HepG2 (cell line): ENCODE measurements around the gene LCN12. TPM values are rescaled to one million over a fixed set of nuclear protein-coding genes. Genes with fewer than 3 reads are reported as not detected.
A peak's percentile ranks its signal among the peaks of the same experiment; 100 is the strongest.

Experiments used
- ATAC-seq: fragments of 200-7000 bp; cut with Tn5 transposase; 3 replicates; pipeline ENCODE4 v1.9.1; 2020; ENCODE audit warnings: mild to moderate bottlenecking, moderate library complexity
- Bru-seq: library from RNA; stranded (reverse); fragments of 400-500 nt; gene quantifications from one replicate; lab custom pipeline; 2021; lab: Mats Ljungman, UMichigan
- BruChase-seq, 2 experiments: library from RNA; stranded (reverse); fragments of 400-500 nt; gene quantifications; one replicate each; lab custom pipeline; 2021; lab: Mats Ljungman, UMichigan
- BruUV-seq: library from RNA; stranded (reverse); fragments of 400-500 nt; replicated peaks from 2 replicates; lab custom pipeline; 2021; lab: Mats Ljungman, UMichigan
- CTCF ChIA-PET: fragments of 300-600 bp; formaldehyde crosslinking; extraction: SDS; loops from one replicate; lab custom pipeline; 2021; ENCODE audit warnings: low total read pairs, inconsistent platforms, low intra/inter-chr PET ratio; lab: Yijun Ruan, JAX
- POLR2A ChIA-PET: fragments of 350-600 bp; sonication (Branson Sonifier 250); formaldehyde crosslinking; loops from one replicate; lab custom pipeline; 2020; ENCODE audit warnings: antibody characterized with exemption, inconsistent platforms; lab: Yijun Ruan, JAX
- DNase-seq: peaks from one replicate; pipeline ENCODE4 v3.0.0-alpha.2; 2015; ENCODE audit warnings: low spot score
- FAIRE-seq: peaks from 3 replicates; lab custom pipeline; 2011; peaks lifted over from hg19 to GRCh38; lab: Jason Lieb, UNC
- H2AFZ ChIP-seq: one replicate; pipeline ENCODE4 v1.6.1; 2011; ENCODE audit warnings: low read length, inconsistent platforms
- H3K27ac ChIP-seq: fragments of 300-600 bp; 3 replicates; pipeline ENCODE4 v1.8.0; 2011; ENCODE audit warnings: mixed run types, mild to moderate bottlenecking, mixed read lengths, low read length, inconsistent platforms; ENCODE audit not compliant: insufficient read depth; ENCODE audit errors: extremely low read length
- H3K27me3 ChIP-seq, 2 experiments: fragments of 200-600 bp in 1 of 2; 2 replicates in 1 of 2; 3 replicates in 1 of 2; pipeline versions ENCODE4 v1.6.0 to v1.8.0; 2011; ENCODE audit warnings: low read length in 2 of 2, mild to moderate bottlenecking in 2 of 2, moderate library complexity in 2 of 2, inconsistent platforms in 1 of 2; ENCODE audit not compliant: insufficient read depth in 2 of 2, control insufficient read depth in 1 of 2
- H3K36me3 ChIP-seq, 2 experiments: fragments of 200-600 bp in 1 of 2; replicated peaks in 1 of 2; 2 replicates in 1 of 2; 3 replicates in 1 of 2; pipeline versions ENCODE4 v1.5.1 to v1.8.0; 2011; ENCODE audit warnings: low read length in 2 of 2, inconsistent platforms in 1 of 2; ENCODE audit not compliant: insufficient read depth in 2 of 2, control insufficient read depth in 1 of 2
- H3K4me1 ChIP-seq: 2 replicates; pipeline ENCODE4 v1.5.1; 2012; ENCODE audit warnings: low read length, inconsistent platforms; ENCODE audit not compliant: insufficient read depth
- H3K4me2 ChIP-seq: 2 replicates; pipeline ENCODE4 v1.6.0; 2011; ENCODE audit warnings: low read depth, low read length, inconsistent platforms
- H3K4me3 ChIP-seq, 3 experiments: fragments of 200-600 bp in 1 of 3; sonication (generic), shearing (Covaris generic) in 1 of 3; replicated peaks in 1 of 3; 2 replicates each; pipeline ENCODE4 v1.5.1; 2011 to 2016; ENCODE audit warnings: low read length in 3 of 3, inconsistent platforms in 2 of 3, low read depth in 2 of 3, mild to moderate bottlenecking in 2 of 3, control low read depth in 1 of 3, mixed read lengths in 1 of 3; ENCODE audit not compliant: insufficient read depth in 1 of 3
- H3K79me2 ChIP-seq: one replicate; pipeline ENCODE4 v1.6.1; 2011; ENCODE audit warnings: low read length, inconsistent platforms; ENCODE audit not compliant: insufficient read depth
- H3K9ac ChIP-seq: 2 replicates; pipeline ENCODE4 v1.6.0; 2011; ENCODE audit warnings: mild to moderate bottlenecking, low read depth, low read length, inconsistent platforms; ENCODE audit not compliant: insufficient read depth
- H3K9me3 ChIP-seq: 2 replicates; pipeline ENCODE4 v1.5.1; 2012; ENCODE audit warnings: mild to moderate bottlenecking, low read length
- H4K20me1 ChIP-seq: 2 replicates; pipeline ENCODE4 v1.6.0; 2011; ENCODE audit warnings: inconsistent platforms, mild to moderate bottlenecking, low read length, moderate library complexity; ENCODE audit not compliant: insufficient read depth
- HMG20A ChIP-seq: IDR thresholded peaks from 2 replicates; pipeline ENCODE4 v1.6.1; 2016; ENCODE audit warnings: borderline replicate concordance
- PAX8 ChIP-seq: sonication (generic); formaldehyde crosslinking; IDR thresholded peaks from 2 replicates; pipeline ENCODE4 v1.8.0; 2022; ENCODE audit warnings: mild to moderate bottlenecking, missing genetic modification reagents, borderline replicate concordance
- SNRNP70 ChIP-seq: fragments of 200-400 bp; formaldehyde crosslinking; IDR thresholded peaks from 2 replicates; pipeline ENCODE4 v1.6.1; 2017; ENCODE audit warnings: mild to moderate bottlenecking, low read depth, low read length, moderate library complexity
- ZBTB37 ChIP-seq: sonication (generic); formaldehyde crosslinking; IDR thresholded peaks from 2 replicates; pipeline ENCODE4 v1.4.0; 2020; ENCODE audit warnings: mild to moderate bottlenecking, missing genetic modification reagents
- ZNF101 ChIP-seq: sonication (generic); formaldehyde crosslinking; IDR thresholded peaks from 2 replicates; pipeline ENCODE4 v1.4.0; 2020; ENCODE audit warnings: mild to moderate bottlenecking, low read depth, missing genetic modification reagents, borderline replicate concordance
- ZNF12 ChIP-seq: sonication (generic); formaldehyde crosslinking; IDR thresholded peaks from 2 replicates; pipeline ENCODE4 v1.5.0; 2020; ENCODE audit warnings: missing genetic modification reagents
- ZNF333 ChIP-seq: sonication (generic); formaldehyde crosslinking; IDR thresholded peaks from 2 replicates; pipeline ENCODE4 v1.4.0; 2020; ENCODE audit warnings: mild to moderate bottlenecking, missing genetic modification reagents, borderline replicate concordance
- ZNF563 ChIP-seq: sonication (generic); formaldehyde crosslinking; IDR thresholded peaks from 2 replicates; pipeline ENCODE4 v1.8.0; 2022; ENCODE audit warnings: mild to moderate bottlenecking, moderate library complexity, missing genetic modification reagents
- ZZZ3 ChIP-seq: sonication (generic); formaldehyde crosslinking; IDR thresholded peaks from 2 replicates; pipeline ENCODE4 v1.4.0; 2020; ENCODE audit warnings: missing genetic modification reagents, mild to moderate bottlenecking, borderline replicate concordance
- WGBS: methylation state at CpG from one replicate; pipeline ENCODE4 v1.1.6; 2017; ENCODE audit warnings: low lambda C conversion rate; 5-methylcytosine and 5-hydroxymethylcytosine counted together
- in situ Hi-C: cut with HindIII; loops from 2 replicates; pipeline ENCODE4 v1.10.0; 2017; ENCODE audit warnings: low pct_unique_long_range_greater_than_20kb; ENCODE audit not compliant: extremely low pct_ligation_motif_present
- intact Hi-C: fragments of 100-400 bp; cut with micrococcal nuclease; formaldehyde crosslinking; loops from one replicate; pipeline ENCODE4 v1.10.0; 2022; ENCODE audit not compliant: unreplicated experiment
- long read RNA-seq, 2 experiments: library from RNA in 1 of 2; library from polyadenylated mRNA in 1 of 2; stranded (forward) in 1 of 2; unstranded in 1 of 2; transcript quantifications; one replicate each; pipeline ENCODE4 v2.0.0, GENCODE V29; 2019 to 2022
- polyA minus RNA-seq, 3 experiments: library from RNA; depleted of rRNA, polyadenylated mRNA; stranded (reverse); fragments of >200 nt; gene quantifications; 2 replicates each; pipeline ENCODE4 v1.2.3, GENCODE V29; 2011; ENCODE audit warnings: low replicate concordance in 1 of 3
- polyA plus RNA-seq, 8 experiments: library from polyadenylated mRNA; depleted of rRNA in 3 of 8; stranded (reverse) in 7 of 8; unstranded in 1 of 8; fragments of >200 nt; fragmentation: Illumina TruSeq in 4 of 8; extraction: Trizol in 4 of 8; gene quantifications; 2 replicates each; pipeline versions ENCODE4 v1.2.1 to v1.2.3, GENCODE V29; 2011 to 2016; ENCODE audit warnings: low read depth in 4 of 8, missing spikeins in 1 of 8, mixed read lengths in 1 of 8; ENCODE audit not compliant: insufficient read depth in 1 of 8
- total RNA-seq, 5 experiments: library from RNA; depleted of rRNA; stranded (reverse); fragments of >200 nt; fragmentation: Illumina TruSeq; extraction: Trizol; gene quantifications; 2 replicates each; pipeline ENCODE4 v1.2.3, GENCODE V29; 2016; ENCODE audit warnings: low read depth in 1 of 5
- TF ChIP-seq, protein P1 (sequence below): sonication (generic); formaldehyde crosslinking; IDR thresholded peaks from 2 replicates; pipeline ENCODE4 v1.4.0; 2020; ENCODE audit warnings: mild to moderate bottlenecking, low read depth, missing genetic modification reagents
- TF ChIP-seq, protein P2 (sequence below): sonication (generic); formaldehyde crosslinking; IDR thresholded peaks from 2 replicates; pipeline ENCODE4 v1.5.0; 2020; ENCODE audit warnings: mild to moderate bottlenecking, missing genetic modification reagents

LCN12 gene, protein sequence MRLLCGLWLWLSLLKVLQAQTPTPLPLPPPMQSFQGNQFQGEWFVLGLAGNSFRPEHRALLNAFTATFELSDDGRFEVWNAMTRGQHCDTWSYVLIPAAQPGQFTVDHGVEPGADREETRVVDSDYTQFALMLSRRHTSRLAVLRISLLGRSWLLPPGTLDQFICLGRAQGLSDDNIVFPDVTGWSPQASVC
- total RNA-seq (2016; rRNA removed; fragmentation: Illumina TruSeq; extraction: Trizol) (1.2 and 3.4 TPM in 2 replicates), polyA plus RNA-seq (2011; rRNA removed) (6.9 and 7.5 TPM in 2 replicates), polyA minus RNA-seq (2011; rRNA and poly(A)+ RNA removed; ENCODE audit: low replicate concordance) (3.2 and 7.0 TPM in 2 replicates), Bru-seq, nascent RNA (percentile 45 among the genes with signal in this experiment), BruChase-seq, experiment 1, labeled RNA remaining after a 6-hour chase (percentile 40 among the genes with signal in this experiment), BruChase-seq, experiment 2, labeled RNA remaining after a 2-hour chase (percentile 46 among the genes with signal in this experiment)
- 0.97 TPM in 1 of 2 replicates, not detected in the other for total RNA-seq (2016; cell fraction: cytosol; rRNA removed; fragmentation: Illumina TruSeq; extraction: Trizol; ENCODE audit: low read depth)
- total RNA-seq (2016; cell fraction: insoluble cytoplasmic fraction; rRNA removed; fragmentation: Illumina TruSeq; extraction: Trizol), result 0.89 and 3.4 TPM in 2 replicates
- total RNA-seq (2016; cell fraction: membrane; rRNA removed; fragmentation: Illumina TruSeq; extraction: Trizol), result 1.1 and 1.4 TPM in 2 replicates
- total RNA-seq (2016; cell fraction: nucleus; rRNA removed; fragmentation: Illumina TruSeq; extraction: Trizol), result 4.3 and 4.4 TPM in 2 replicates
- polyA plus RNA-seq (2011; cell fraction: cytosol; rRNA removed), result 1.1 and 1.6 TPM in 2 replicates
- polyA plus RNA-seq (2011; cell fraction: nucleus; rRNA removed), result 68.8 and 75.7 TPM in 2 replicates
- 5.5 and 6.7 TPM in 2 replicates for polyA plus RNA-seq (2012)
- polyA plus RNA-seq (2016; cell fraction: cytosol; fragmentation: Illumina TruSeq; extraction: Trizol; ENCODE audit: low read depth), result 0.62 and 0.70 TPM in 2 replicates
- polyA plus RNA-seq (2016; cell fraction: insoluble cytoplasmic fraction; fragmentation: Illumina TruSeq; extraction: Trizol; ENCODE audit: low read depth), result 1.5 and 1.7 TPM in 2 replicates
- polyA plus RNA-seq (2016; cell fraction: membrane; fragmentation: Illumina TruSeq; extraction: Trizol; ENCODE audit: low read depth), result 1.4 and 1.7 TPM in 2 replicates
- 23.3 and 27.4 TPM in 2 replicates for polyA plus RNA-seq (2016; cell fraction: nucleus; fragmentation: Illumina TruSeq; extraction: Trizol; ENCODE audit: insufficient read depth, low read depth)
- 1.6 and 3.5 TPM in 2 replicates for polyA minus RNA-seq (2011; cell fraction: cytosol; rRNA and poly(A)+ RNA removed)
- polyA minus RNA-seq (2011; cell fraction: nucleus; rRNA and poly(A)+ RNA removed), result 5.3 and 7.7 TPM in 2 replicates
- long read RNA-seq, experiment 1, result 0 reads
- long read RNA-seq, experiment 2, result 0 reads

DNA sequence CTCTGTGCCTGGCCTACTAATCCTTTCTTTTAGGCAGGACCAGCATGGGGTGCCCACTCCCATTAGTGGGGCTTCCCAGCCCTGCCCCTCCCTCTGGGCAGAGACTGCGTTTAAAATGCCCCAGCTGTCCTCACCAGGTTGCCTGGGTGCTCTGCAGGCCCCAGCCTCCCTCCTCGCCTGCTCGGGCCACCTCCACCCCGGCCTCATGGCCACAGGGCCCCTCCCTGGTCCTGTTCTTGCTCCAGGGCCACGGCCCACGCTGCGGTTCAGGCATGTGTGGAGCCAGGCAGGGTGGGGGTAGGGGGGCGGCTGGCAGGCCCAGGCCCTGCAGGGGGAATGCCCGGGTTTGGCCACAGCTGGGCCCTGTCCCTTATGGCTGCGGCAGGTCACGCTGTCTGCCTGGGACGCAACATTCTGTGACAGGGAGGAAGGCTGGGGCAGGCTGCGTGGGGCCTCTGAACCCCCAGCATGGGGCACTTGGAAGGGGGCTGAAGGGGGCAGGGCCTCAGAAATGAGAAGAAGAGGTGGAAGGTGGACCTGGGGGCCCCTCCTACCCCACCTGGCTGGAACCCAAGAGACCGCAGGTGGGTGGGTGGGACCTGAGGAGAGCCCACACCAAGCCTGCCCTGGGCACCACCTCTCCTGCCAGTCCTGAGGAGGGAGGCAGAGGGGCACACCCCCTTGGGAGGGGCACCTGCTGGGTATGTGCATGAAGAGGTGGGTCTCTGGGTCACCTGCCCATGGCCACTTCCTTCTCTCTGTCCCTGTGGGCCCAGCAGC is at the start of gene LCN12:
LCN12 (plus strand) TSS at position 733 of the 780 bp plus-strand sequence. CDS start 55 bp downstream, outside the sequence.
- 98% methylated on average over 8 of the region's 14 CpGs for WGBS
- Histone ChIP-seq H2AFZ (no peak within 1 kb of the TSS), H3K4me2 (peak within 1 kb of the TSS; percentile 100; the same call in 1 of the 2 replicates), H3K9me3 (no peaks in the 10 kb centered on the region), H4K20me1 (no peaks in the 10 kb centered on the region), H3K36me3 (no peaks in the 10 kb centered on the region), H3K27ac (no peak within 1 kb of the TSS), H3K79me2 (peaks cover 5% of the 10 kb centered on the region), H3K27me3 (no peaks in the 10 kb centered on the region), H3K9ac (peak within 1 kb of the TSS; percentile 86; the same call in 1 of the 2 replicates), H3K4me3 (peak within 1 kb of the TSS in 1 of 3 experiments; percentile 90; a peak in 1 of 6 replicates), H3K4me1 (peaks cover 39% of the 10 kb centered on the region)
- DNase-seq (no peak), ATAC-seq (no peak), FAIRE-seq (no peak)
- CTCF ChIA-PET, result no interaction called here
- no peak for TF ChIP-seq ZNF12 (CRISPR knock-in tag)
- TF ChIP-seq, protein P1, sequence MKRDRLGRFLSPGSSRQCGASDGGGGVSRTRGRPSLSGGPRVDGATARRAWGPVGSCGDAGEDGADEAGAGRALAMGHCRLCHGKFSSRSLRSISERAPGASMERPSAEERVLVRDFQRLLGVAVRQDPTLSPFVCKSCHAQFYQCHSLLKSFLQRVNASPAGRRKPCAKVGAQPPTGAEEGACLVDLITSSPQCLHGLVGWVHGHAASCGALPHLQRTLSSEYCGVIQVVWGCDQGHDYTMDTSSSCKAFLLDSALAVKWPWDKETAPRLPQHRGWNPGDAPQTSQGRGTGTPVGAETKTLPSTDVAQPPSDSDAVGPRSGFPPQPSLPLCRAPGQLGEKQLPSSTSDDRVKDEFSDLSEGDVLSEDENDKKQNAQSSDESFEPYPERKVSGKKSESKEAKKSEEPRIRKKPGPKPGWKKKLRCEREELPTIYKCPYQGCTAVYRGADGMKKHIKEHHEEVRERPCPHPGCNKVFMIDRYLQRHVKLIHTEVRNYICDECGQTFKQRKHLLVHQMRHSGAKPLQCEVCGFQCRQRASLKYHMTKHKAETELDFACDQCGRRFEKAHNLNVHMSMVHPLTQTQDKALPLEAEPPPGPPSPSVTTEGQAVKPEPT (CRISPR knock-in tag), result no peak
- TF ChIP-seq ZZZ3 (CRISPR knock-in tag), result no peak
- no peak for TF ChIP-seq ZNF333 (CRISPR knock-in tag)
- TF ChIP-seq PAX8 (CRISPR knock-in tag), result no peak
- TF ChIP-seq ZNF101 (CRISPR knock-in tag), result no peak
- TF ChIP-seq SNRNP70, result no peak
- TF ChIP-seq ZNF563 (CRISPR knock-in tag), result no peak
- TF ChIP-seq ZBTB37, result no peak
- TF ChIP-seq HMG20A (CRISPR knock-in tag), result no peak
- TF ChIP-seq, protein P2, sequence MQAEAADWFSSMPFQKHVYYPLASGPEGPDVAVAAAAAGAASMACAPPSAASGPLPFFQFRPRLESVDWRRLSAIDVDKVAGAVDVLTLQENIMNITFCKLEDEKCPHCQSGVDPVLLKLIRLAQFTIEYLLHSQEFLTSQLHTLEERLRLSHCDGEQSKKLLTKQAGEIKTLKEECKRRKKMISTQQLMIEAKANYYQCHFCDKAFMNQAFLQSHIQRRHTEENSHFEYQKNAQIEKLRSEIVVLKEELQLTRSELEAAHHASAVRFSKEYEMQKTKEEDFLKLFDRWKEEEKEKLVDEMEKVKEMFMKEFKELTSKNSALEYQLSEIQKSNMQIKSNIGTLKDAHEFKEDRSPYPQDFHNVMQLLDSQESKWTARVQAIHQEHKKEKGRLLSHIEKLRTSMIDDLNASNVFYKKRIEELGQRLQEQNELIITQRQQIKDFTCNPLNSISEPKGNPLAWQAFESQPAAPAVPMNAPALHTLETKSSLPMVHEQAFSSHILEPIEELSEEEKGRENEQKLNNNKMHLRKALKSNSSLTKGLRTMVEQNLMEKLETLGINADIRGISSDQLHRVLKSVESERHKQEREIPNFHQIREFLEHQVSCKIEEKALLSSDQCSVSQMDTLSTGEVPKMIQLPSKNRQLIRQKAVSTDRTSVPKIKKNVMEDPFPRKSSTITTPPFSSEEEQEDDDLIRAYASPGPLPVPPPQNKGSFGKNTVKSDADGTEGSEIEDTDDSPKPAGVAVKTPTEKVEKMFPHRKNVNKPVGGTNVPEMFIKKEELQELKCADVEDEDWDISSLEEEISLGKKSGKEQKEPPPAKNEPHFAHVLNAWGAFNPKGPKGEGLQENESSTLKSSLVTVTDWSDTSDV (CRISPR knock-in tag), result no peak
- BruUV-seq, result no TSS peak
- POLR2A ChIA-PET, result no interaction called here
- in situ Hi-C loops, result no loop called here
- intact Hi-C loops, result no loop called here
